GM21825 (cell line): ENCODE results near the gene CACNA2D2.

Source experiments
- ATAC-seq: cut with Tn5 transposase; IDR thresholded peaks from one replicate; pipeline ENCODE4 v1.9.1; 2021; ENCODE audit warnings: mild to moderate bottlenecking, moderate library complexity; ENCODE audit not compliant: unreplicated experiment

Gene CACNA2D2

GRCh38 chr3:50433954-50434353, 69.5 kb downstream of the CACNA2D2 start:
- ATAC-seq, result no peak

GRCh38 chr3:50430950-50431435, 72.4 kb downstream of the CACNA2D2 start:
- no peak for ATAC-seq

GRCh38 chr3:50430191-50430590, 73.2 kb downstream of the CACNA2D2 start:
- no peak for ATAC-seq

GRCh38 chr3:50428007-50428633, 75.3 kb downstream of the CACNA2D2 start:
- no peak for ATAC-seq

- ATAC-seq, result no peak
These were observed 76.2 kb downstream of the CACNA2D2 start for GRCh38 chr3:50427217-50427616.

GRCh38 chr3:50425911-50426310, 77.5 kb downstream of the CACNA2D2 start:
- no peak for ATAC-seq

GRCh38 chr3:50423543-50423942, 79.9 kb downstream of the CACNA2D2 start:
- no peak for ATAC-seq

GRCh38 chr3:50422153-50422552, 81.3 kb downstream of the CACNA2D2 start:
- no peak for ATAC-seq

GRCh38 chr3:50419595-50420370, 83.7 kb downstream of the CACNA2D2 start:
- no peak for ATAC-seq

GRCh38 chr3:50418850-50419249, 84.6 kb downstream of the CACNA2D2 start:
- no peak for ATAC-seq

GRCh38 chr3:50417637-50418033, 85.8 kb downstream of the CACNA2D2 start:
- ATAC-seq, result no peak

GRCh38 chr3:50416736-50417636, 86.4 kb downstream of the CACNA2D2 start:
- ATAC-seq, result no peak

- no peak for ATAC-seq
These were observed 87.6 kb downstream of the CACNA2D2 start for GRCh38 chr3:50415816-50416215.

- no peak for ATAC-seq
These were observed 88.4 kb downstream of the CACNA2D2 start for GRCh38 chr3:50415061-50415460.

- no peak for ATAC-seq
These were observed 88.8 kb downstream of the CACNA2D2 start for GRCh38 chr3:50414616-50415015.

GRCh38 chr3:50412231-50412754, 91.1 kb downstream of the CACNA2D2 start:
- ATAC-seq, result no peak

- ATAC-seq, result no peak
These were observed 92.2 kb downstream of the CACNA2D2 start for GRCh38 chr3:50411229-50411628.

- no peak for ATAC-seq
These were observed 92.8 kb downstream of the CACNA2D2 start for GRCh38 chr3:50410608-50411139.

GRCh38 chr3:50410185-50410584, 93.2 kb downstream of the CACNA2D2 start:
- no peak for ATAC-seq

- ATAC-seq, result no peak
These were observed 94.9 kb downstream of the CACNA2D2 start for GRCh38 chr3:50408443-50408944.

- ATAC-seq, result no peak
These were observed 96.9 kb downstream of the CACNA2D2 start for GRCh38 chr3:50406487-50406886.
